Measurements from ENCODE around the gene RFTN1.

The RFTN1 gene

GRCh38 chr3:16329036-16329825 lies 184.3 kb downstream of the RFTN1 start:
- no peak for TF ChIP-seq JUND (IDR thresholded peaks at IDR 0.05; ENCODE audit: low read depth)
- no peak for DNase-seq (ENCODE audit: low read depth in 1 of 2, low spot score in 1 of 2)
- in situ Hi-C loops (cut with HindIII; ENCODE audit: low pct_unique_long_range_greater_than_20kb, low sequenced_read_pairs) = no loop called here

DNA sequence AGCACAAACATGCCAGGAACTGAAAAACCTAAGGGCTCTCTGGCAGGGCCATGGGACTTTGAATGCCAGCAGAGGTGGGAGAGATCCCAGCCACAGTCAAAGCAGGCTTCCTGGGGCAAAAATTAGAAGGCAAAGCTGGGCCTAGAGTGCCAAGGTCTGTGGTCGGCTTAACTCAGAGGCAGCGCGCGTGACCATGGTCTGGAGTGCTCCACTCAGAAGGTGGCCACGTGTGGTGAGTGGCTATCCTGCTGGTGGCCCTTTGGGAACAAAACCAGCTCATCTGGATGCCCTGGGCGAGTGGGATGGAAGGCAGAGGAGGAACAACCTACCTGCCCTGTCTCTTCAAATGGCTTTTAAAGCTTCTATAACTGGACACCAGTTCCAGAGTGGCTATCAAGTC lies 185.4 kb downstream of the RFTN1 start:
- in situ Hi-C loops (cut with HindIII; ENCODE audit: low pct_unique_long_range_greater_than_20kb, low sequenced_read_pairs) = no loop called here
- DNase-seq (ENCODE audit: low read depth in 1 of 2, low spot score in 1 of 2) = no peak
- TF ChIP-seq JUND (IDR thresholded peaks at IDR 0.05; ENCODE audit: low read depth) = no peak

GRCh38 chr3:16326724-16327349 lies 186.7 kb downstream of the RFTN1 start:
- in situ Hi-C loops (cut with HindIII; ENCODE audit: low pct_unique_long_range_greater_than_20kb, low sequenced_read_pairs) = no loop called here
- DNase-seq (ENCODE audit: low read depth in 1 of 2, low spot score in 1 of 2) = no peak
- no peak for TF ChIP-seq JUND (IDR thresholded peaks at IDR 0.05; ENCODE audit: low read depth)

- no peak for DNase-seq (ENCODE audit: low read depth in 1 of 2, low spot score in 1 of 2)
- in situ Hi-C loops (cut with HindIII; ENCODE audit: low pct_unique_long_range_greater_than_20kb, low sequenced_read_pairs) = no loop called here
- no peak for TF ChIP-seq JUND (IDR thresholded peaks at IDR 0.05; ENCODE audit: low read depth)
Measured at GRCh38 chr3:16325850-16326249, 187.6 kb downstream of the RFTN1 start.

GRCh38 chr3:16323737-16324136 lies 189.8 kb downstream of the RFTN1 start:
- DNase-seq (ENCODE audit: low read depth in 1 of 2, low spot score in 1 of 2) = no peak
- no peak for TF ChIP-seq JUND (IDR thresholded peaks at IDR 0.05; ENCODE audit: low read depth)
- in situ Hi-C loops (cut with HindIII; ENCODE audit: low pct_unique_long_range_greater_than_20kb, low sequenced_read_pairs) = no loop called here

DNA sequence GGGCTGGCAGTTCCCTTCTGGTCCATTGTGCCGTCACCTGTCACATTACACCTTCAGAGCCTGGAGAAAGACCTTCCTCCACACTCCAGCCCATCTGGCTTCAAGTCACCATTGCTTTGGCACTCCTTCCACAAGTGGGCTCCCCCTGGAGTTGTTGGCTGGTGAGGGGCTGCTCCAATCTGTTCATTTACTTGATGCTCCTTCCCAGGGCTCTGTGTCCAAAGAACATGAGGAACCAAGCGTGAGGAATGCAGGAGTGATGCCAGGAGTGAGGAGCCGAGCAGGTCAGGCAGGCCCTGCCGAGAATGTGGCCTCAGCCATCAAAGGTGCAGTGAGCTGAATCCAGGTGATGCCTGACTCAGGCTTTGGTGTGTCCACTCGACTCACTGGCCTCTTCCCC lies 191.3 kb downstream of the RFTN1 start:
- in situ Hi-C loops (cut with HindIII; ENCODE audit: low pct_unique_long_range_greater_than_20kb, low sequenced_read_pairs) = no loop called here

DNA sequence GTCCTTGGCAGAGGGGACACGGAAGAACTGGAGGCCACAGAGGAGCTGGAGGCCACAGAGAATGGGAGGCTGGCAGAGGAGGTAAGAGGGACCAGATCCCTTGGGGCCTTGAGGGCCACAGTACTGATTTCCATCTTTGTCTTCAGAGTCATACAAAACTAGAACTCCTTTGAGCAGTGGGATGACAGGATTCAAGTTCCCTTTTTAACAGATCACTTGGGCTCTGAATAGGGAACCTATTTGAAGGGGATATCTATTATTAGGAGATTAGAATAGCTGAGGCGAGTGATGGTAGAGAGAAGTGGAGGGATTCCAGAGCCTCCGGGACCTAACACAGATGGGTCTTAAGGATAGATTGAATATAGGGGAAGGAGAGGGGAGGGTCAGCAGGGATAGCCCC lies 192.8 kb downstream of the RFTN1 start:
- in situ Hi-C loops (cut with HindIII; ENCODE audit: low pct_unique_long_range_greater_than_20kb, low sequenced_read_pairs) = no loop called here
- no peak for DNase-seq (ENCODE audit: low read depth in 1 of 2, low spot score in 1 of 2)
- TF ChIP-seq JUND (IDR thresholded peaks at IDR 0.05; ENCODE audit: low read depth) = no peak

More for the DNA sequence above, 191.3 kb downstream of the RFTN1 start:
- no peak for TF ChIP-seq JUND (IDR thresholded peaks at IDR 0.05; ENCODE audit: low read depth)
- peak; percentile 56 to 68 for DNase-seq (ENCODE audit: low read depth in 1 of 2, low spot score in 1 of 2)

- DNase-seq (ENCODE audit: low read depth in 1 of 2, low spot score in 1 of 2) = no peak
- TF ChIP-seq JUND (IDR thresholded peaks at IDR 0.05; ENCODE audit: low read depth) = no peak
- in situ Hi-C loops (cut with HindIII; ENCODE audit: low pct_unique_long_range_greater_than_20kb, low sequenced_read_pairs) = no loop called here
Measured at GRCh38 chr3:16319723-16320122, 193.8 kb downstream of the RFTN1 start.

DNA sequence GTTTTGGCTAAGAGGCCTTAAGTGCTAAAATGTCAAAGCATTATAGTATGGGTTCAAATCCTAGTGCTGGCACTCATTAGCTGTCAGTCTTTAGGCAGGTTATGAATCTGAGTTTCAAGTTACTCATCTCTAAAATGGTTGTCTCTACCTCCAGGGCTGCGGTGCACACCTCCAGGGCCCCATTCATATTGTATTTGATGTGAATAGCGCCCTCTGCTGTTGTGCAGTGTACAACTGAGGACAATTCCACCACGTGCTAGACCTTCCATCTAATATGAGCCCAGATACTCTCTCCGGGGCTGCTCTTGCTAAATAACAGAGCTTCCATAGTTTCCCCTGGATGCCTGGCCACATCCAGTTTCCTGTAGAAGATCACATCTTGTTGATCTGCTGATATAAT lies 194.2 kb downstream of the RFTN1 start:
- peak in 1 of 2 experiments; percentile 18 for DNase-seq (ENCODE audit: low read depth in 1 of 2, low spot score in 1 of 2)
- TF ChIP-seq JUND (IDR thresholded peaks at IDR 0.05; ENCODE audit: low read depth) = no peak
- in situ Hi-C loops (cut with HindIII; ENCODE audit: low pct_unique_long_range_greater_than_20kb, low sequenced_read_pairs) = no loop called here

DNA sequence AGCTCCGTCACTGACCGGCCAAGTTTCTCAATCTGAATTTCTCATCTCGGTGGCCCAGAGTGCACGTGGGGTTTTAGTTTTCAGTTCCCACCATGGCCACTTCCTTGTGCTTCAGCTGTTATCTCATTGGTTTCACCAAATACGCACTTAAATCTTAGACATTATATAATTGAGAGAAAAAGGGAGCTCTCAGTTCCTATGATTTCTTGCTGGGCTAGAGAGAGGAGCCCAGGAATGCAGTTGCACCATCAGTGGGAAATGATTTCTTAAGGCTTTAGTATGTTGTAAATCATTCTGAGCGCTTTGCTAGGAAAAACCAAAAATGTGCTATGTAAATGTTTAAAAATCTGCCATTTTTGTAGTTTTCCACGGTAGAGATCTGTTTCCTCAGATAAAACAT lies 195.3 kb downstream of the RFTN1 start:
- no peak for DNase-seq (ENCODE audit: low read depth in 1 of 2, low spot score in 1 of 2)
- in situ Hi-C loops (cut with HindIII; ENCODE audit: low pct_unique_long_range_greater_than_20kb, low sequenced_read_pairs) = no loop called here
- no peak for TF ChIP-seq JUND (IDR thresholded peaks at IDR 0.05; ENCODE audit: low read depth)

GRCh38 chr3:16317561-16317945 lies 195.9 kb downstream of the RFTN1 start:
- DNase-seq (ENCODE audit: low read depth in 1 of 2, low spot score in 1 of 2) = no peak

GRCh38 chr3:16316847-16317560 lies 196.5 kb downstream of the RFTN1 start:
- in situ Hi-C loops (cut with HindIII; ENCODE audit: low pct_unique_long_range_greater_than_20kb, low sequenced_read_pairs) = no loop called here
- no peak for TF ChIP-seq JUND (IDR thresholded peaks at IDR 0.05; ENCODE audit: low read depth)
- DNase-seq (ENCODE audit: low read depth in 1 of 2, low spot score in 1 of 2) = no peak

More at GRCh38 chr3:16317561-16317945, 195.9 kb downstream of the RFTN1 start:
- in situ Hi-C loops (cut with HindIII; ENCODE audit: low pct_unique_long_range_greater_than_20kb, low sequenced_read_pairs) = no loop called here
- TF ChIP-seq JUND (IDR thresholded peaks at IDR 0.05; ENCODE audit: low read depth) = no peak

DNA sequence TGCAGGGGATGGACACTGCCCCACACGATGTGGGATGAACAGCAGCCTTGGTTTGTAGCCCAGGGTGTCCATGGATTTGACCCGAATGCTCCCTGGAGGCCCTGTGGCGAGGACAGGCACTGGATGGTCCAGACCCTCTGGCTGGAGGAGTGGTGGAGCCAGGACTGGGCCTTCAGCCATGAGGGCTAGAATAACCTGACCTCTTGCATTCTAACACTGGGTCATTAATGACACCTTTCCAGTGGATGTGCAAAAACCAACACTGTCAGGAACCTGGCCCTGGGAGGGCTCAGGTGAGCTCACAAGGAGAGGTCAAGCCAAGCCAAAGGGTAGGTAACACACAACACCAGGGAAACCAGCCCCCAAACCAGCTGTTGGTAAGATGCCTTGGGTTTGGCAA lies 197.1 kb downstream of the RFTN1 start:
- no peak for TF ChIP-seq JUND (IDR thresholded peaks at IDR 0.05; ENCODE audit: low read depth)
- in situ Hi-C loops (cut with HindIII; ENCODE audit: low pct_unique_long_range_greater_than_20kb, low sequenced_read_pairs) = no loop called here
- no peak for DNase-seq (ENCODE audit: low read depth in 1 of 2, low spot score in 1 of 2)

Data from T47D (cell line).